ENCODE results near the gene RPL29.
A peak's percentile ranks its signal among the peaks of the same experiment; 100 is the strongest.
"Not testable (repeated sequence)": the region's sequence is repeated elsewhere in the genome, so short reads cannot be mapped to it uniquely, and the experiment has no call there.

The RPL29 gene

DNA sequence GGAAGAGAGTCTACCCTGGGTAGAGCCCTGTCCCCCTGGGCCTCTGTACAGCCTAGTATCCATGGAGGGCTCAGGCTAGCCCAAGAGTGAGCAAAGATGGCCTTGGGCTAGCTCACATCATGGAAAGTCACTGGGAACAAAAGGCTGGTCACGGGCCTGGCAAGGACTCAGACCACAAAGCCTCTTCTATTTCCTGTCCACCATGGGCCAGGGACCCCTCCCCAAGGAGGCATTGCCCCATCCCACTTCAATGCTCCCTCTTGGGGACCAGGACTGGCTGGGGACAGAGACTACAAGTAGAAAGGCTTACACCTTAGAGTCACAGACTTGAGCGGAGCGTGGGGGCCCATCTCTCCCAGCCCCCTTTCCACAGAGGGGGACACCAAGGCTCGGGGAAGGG, 43.7 kb upstream of the RPL29 start:
- Histone ChIP-seq H3K9ac (ENCODE audit: insufficient read length, low read depth) (no peak overlapping the region), H3K4me1 (ENCODE audit: insufficient read depth, insufficient read length) (peaks cover 15% of the 10 kb centered on the region), H3K36me3 (ENCODE audit: insufficient read depth, insufficient read length, low read length) (no peaks in the 10 kb centered on the region), H3K9me3 (ENCODE audit: insufficient read depth, low read length) (no peaks in the 10 kb centered on the region), H3K27me3 (ENCODE audit: insufficient read depth, insufficient read length) (no peaks in the 10 kb centered on the region), H3K4me3 (ENCODE audit: insufficient read length, low read depth) (no peak overlapping the region)
- no peak for TF ChIP-seq SUZ12 (IDR thresholded peaks at IDR 0.05; ENCODE audit: extremely low read depth, insufficient read depth, insufficient read length)
- DNase-seq (ENCODE audit: low read depth, low spot score) = no peak

- TF ChIP-seq SUZ12 (IDR thresholded peaks at IDR 0.05; ENCODE audit: extremely low read depth, insufficient read depth, insufficient read length) (no peak), YY1 (IDR thresholded peaks at IDR 0.05; ENCODE audit: insufficient read depth, insufficient read length) (no peak), ZNF274 (IDR thresholded peaks at IDR 0.05; ENCODE audit: low read depth, low read length) (no peak)
These were observed 42.5 kb upstream of the RPL29 start for GRCh38 chr3:52038227-52038626.

DNA sequence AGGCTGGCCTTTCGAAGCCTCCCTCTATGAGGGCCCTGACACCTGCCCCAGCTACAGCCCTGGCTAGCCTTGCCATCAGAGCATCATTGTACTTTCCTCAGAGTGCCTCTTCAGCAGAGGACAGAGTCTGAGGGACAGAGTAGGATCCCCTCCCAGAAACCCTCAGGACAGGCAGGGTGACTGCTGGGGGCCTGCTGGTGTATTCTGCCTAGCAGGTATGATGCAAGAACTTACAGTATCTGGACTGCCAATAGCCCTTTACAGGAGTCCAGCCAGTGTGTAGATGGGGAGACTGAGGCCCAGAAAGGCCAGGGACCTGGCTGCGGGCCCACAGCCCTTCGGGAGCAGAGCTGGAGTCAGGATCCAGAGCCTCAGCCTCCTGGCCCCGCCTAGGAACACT, 41.6 kb upstream of the RPL29 start:
- DNase-seq (ENCODE audit: low read depth, low spot score) = no peak
- H3K4me1 ChIP-seq (ENCODE audit: insufficient read depth, insufficient read length) = peaks cover 27% of the 10 kb centered on the region

More at GRCh38 chr3:52038227-52038626, 42.5 kb upstream of the RPL29 start:
- Histone ChIP-seq H3K9me3 (ENCODE audit: insufficient read depth, low read length) (no peaks in the 10 kb centered on the region), H3K4me1 (ENCODE audit: insufficient read depth, insufficient read length) (peaks cover 19% of the 10 kb centered on the region), H3K36me3 (ENCODE audit: insufficient read depth, insufficient read length, low read length) (no peaks in the 10 kb centered on the region), H3K4me3 (ENCODE audit: insufficient read length, low read depth) (no peak overlapping the region), H3K9ac (ENCODE audit: insufficient read length, low read depth) (no peak overlapping the region), H3K27me3 (ENCODE audit: insufficient read depth, insufficient read length) (no peaks in the 10 kb centered on the region)
- DNase-seq (ENCODE audit: low read depth, low spot score) = no peak

GRCh38 chr3:52036829-52037228, 41.1 kb upstream of the RPL29 start:
- H3K9ac ChIP-seq (ENCODE audit: insufficient read length, low read depth) = no peak overlapping the region
- no peaks in the 10 kb centered on the region for H3K9me3 ChIP-seq (ENCODE audit: insufficient read depth, low read length)
- no peak for DNase-seq (ENCODE audit: low read depth, low spot score)
- TF ChIP-seq ZNF274 (IDR thresholded peaks at IDR 0.05; ENCODE audit: low read depth, low read length) = no peak
- no peak for TF ChIP-seq YY1 (IDR thresholded peaks at IDR 0.05; ENCODE audit: insufficient read depth, insufficient read length)
- no peak for TF ChIP-seq SUZ12 (IDR thresholded peaks at IDR 0.05; ENCODE audit: extremely low read depth, insufficient read depth, insufficient read length)
- peaks cover 27% of the 10 kb centered on the region for H3K4me1 ChIP-seq (ENCODE audit: insufficient read depth, insufficient read length)
- H3K36me3 ChIP-seq (ENCODE audit: insufficient read depth, insufficient read length, low read length) = no peaks in the 10 kb centered on the region
- H3K4me3 ChIP-seq (ENCODE audit: insufficient read length, low read depth) = no peak overlapping the region
- no peaks in the 10 kb centered on the region for H3K27me3 ChIP-seq (ENCODE audit: insufficient read depth, insufficient read length)

More for the DNA sequence above, 41.6 kb upstream of the RPL29 start:
- Histone ChIP-seq H3K9me3 (ENCODE audit: insufficient read depth, low read length) (no peaks in the 10 kb centered on the region), H3K4me3 (ENCODE audit: insufficient read length, low read depth) (no peak overlapping the region), H3K36me3 (ENCODE audit: insufficient read depth, insufficient read length, low read length) (no peaks in the 10 kb centered on the region), H3K27me3 (ENCODE audit: insufficient read depth, insufficient read length) (no peaks in the 10 kb centered on the region), H3K9ac (ENCODE audit: insufficient read length, low read depth) (no peak overlapping the region)
- TF ChIP-seq SUZ12 (IDR thresholded peaks at IDR 0.05; ENCODE audit: extremely low read depth, insufficient read depth, insufficient read length) (no peak), YY1 (IDR thresholded peaks at IDR 0.05; ENCODE audit: insufficient read depth, insufficient read length) (no peak), ZNF274 (IDR thresholded peaks at IDR 0.05; ENCODE audit: low read depth, low read length) (no peak)

GRCh38 chr3:52036222-52036694, 40.6 kb upstream of the RPL29 start:
- no peak overlapping the region for H3K4me3 ChIP-seq (ENCODE audit: insufficient read length, low read depth)
- DNase-seq (ENCODE audit: low read depth, low spot score) = no peak
- no peaks in the 10 kb centered on the region for H3K9me3 ChIP-seq (ENCODE audit: insufficient read depth, low read length)
- TF ChIP-seq YY1 (IDR thresholded peaks at IDR 0.05; ENCODE audit: insufficient read depth, insufficient read length) (no peak), SUZ12 (IDR thresholded peaks at IDR 0.05; ENCODE audit: extremely low read depth, insufficient read depth, insufficient read length) (no peak), ZNF274 (IDR thresholded peaks at IDR 0.05; ENCODE audit: low read depth, low read length) (no peak)
- H3K9ac ChIP-seq (ENCODE audit: insufficient read length, low read depth) = peak overlapping the region; percentile 52
- H3K36me3 ChIP-seq (ENCODE audit: insufficient read depth, insufficient read length, low read length) = no peaks in the 10 kb centered on the region
- H3K4me1 ChIP-seq (ENCODE audit: insufficient read depth, insufficient read length) = peaks cover 27% of the 10 kb centered on the region
- H3K27me3 ChIP-seq (ENCODE audit: insufficient read depth, insufficient read length) = no peaks in the 10 kb centered on the region

DNA sequence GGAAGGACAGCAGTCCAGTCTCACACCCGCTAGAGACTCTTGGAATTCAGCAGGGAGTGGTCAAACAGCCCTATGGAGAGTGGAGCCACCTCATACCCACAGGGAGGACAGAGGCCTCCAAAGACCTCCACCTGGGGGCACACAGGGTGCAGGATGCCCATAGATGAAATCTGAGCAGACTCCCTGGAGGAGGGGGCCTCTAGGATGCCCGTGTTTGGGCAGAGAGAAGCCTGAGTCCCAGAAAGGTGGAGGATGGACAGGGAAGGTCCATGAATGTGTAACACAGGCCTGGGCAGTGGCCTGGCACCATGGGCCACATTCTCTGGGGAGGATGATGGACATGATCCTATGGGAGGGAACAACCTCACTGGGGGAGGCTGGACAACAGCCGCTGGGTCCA, 39.0 kb upstream of the RPL29 start:
- no peak for TF ChIP-seq YY1 (IDR thresholded peaks at IDR 0.05; ENCODE audit: insufficient read depth, insufficient read length)
- TF ChIP-seq SUZ12 (IDR thresholded peaks at IDR 0.05; ENCODE audit: extremely low read depth, insufficient read depth, insufficient read length) = no peak
- no peak for TF ChIP-seq ZNF274 (IDR thresholded peaks at IDR 0.05; ENCODE audit: low read depth, low read length)
- H3K4me3 ChIP-seq (ENCODE audit: insufficient read length, low read depth) = no peak overlapping the region
- H3K9ac ChIP-seq (ENCODE audit: insufficient read length, low read depth) = no peak overlapping the region
- no peaks in the 10 kb centered on the region for H3K27me3 ChIP-seq (ENCODE audit: insufficient read depth, insufficient read length)
- no peak for DNase-seq (ENCODE audit: low read depth, low spot score)
- H3K36me3 ChIP-seq (ENCODE audit: insufficient read depth, insufficient read length, low read length) = no peaks in the 10 kb centered on the region
- H3K4me1 ChIP-seq (ENCODE audit: insufficient read depth, insufficient read length) = peaks cover 27% of the 10 kb centered on the region
- no peaks in the 10 kb centered on the region for H3K9me3 ChIP-seq (ENCODE audit: insufficient read depth, low read length)

- H3K27me3 ChIP-seq (ENCODE audit: insufficient read depth, insufficient read length) = no peaks in the 10 kb centered on the region
- H3K4me3 ChIP-seq (ENCODE audit: insufficient read length, low read depth) = no peak overlapping the region
- DNase-seq (ENCODE audit: low read depth, low spot score) = no peak
- H3K4me1 ChIP-seq (ENCODE audit: insufficient read depth, insufficient read length) = peaks cover 27% of the 10 kb centered on the region
- no peak for TF ChIP-seq SUZ12 (IDR thresholded peaks at IDR 0.05; ENCODE audit: extremely low read depth, insufficient read depth, insufficient read length)
- no peak for TF ChIP-seq ZNF274 (IDR thresholded peaks at IDR 0.05; ENCODE audit: low read depth, low read length)
- no peak for TF ChIP-seq YY1 (IDR thresholded peaks at IDR 0.05; ENCODE audit: insufficient read depth, insufficient read length)
- no peaks in the 10 kb centered on the region for H3K9me3 ChIP-seq (ENCODE audit: insufficient read depth, low read length)
- no peak overlapping the region for H3K9ac ChIP-seq (ENCODE audit: insufficient read length, low read depth)
- no peaks in the 10 kb centered on the region for H3K36me3 ChIP-seq (ENCODE audit: insufficient read depth, insufficient read length, low read length)
These were observed 38.5 kb upstream of the RPL29 start for GRCh38 chr3:52034212-52034611.

DNA sequence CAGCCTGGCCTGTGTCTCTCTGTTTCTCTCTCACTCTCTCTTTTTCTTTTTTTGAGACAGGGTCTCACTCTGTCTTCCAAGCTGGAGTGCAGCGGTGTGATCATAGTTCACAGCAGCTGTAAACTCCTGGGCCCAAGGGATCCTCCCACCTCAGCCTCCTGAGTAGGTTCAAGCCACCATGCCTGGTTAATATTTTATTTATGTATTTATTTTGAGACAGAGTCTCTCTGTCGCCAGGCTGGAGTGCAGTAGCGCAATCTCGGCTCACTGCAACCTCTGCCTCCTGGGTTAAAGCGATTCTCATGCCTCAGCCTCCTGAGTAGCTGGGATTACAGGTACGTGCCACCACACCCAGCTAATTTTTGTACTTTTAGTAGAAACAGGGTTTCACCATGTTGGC, 38.1 kb upstream of the RPL29 start:
- peaks cover 31% of the 10 kb centered on the region for H3K4me1 ChIP-seq (ENCODE audit: insufficient read depth, insufficient read length)
- not testable (repeated sequence) for H3K9me3 ChIP-seq (ENCODE audit: insufficient read depth, low read length); H3K9ac ChIP-seq (ENCODE audit: insufficient read length, low read depth); H3K36me3 ChIP-seq (ENCODE audit: insufficient read depth, insufficient read length, low read length); DNase-seq (ENCODE audit: low read depth, low spot score); H3K4me3 ChIP-seq (ENCODE audit: insufficient read length, low read depth); H3K27me3 ChIP-seq (ENCODE audit: insufficient read depth, insufficient read length)

Data from NT2/D1 (cell line).